Ovary (tissue), 9 donors: ENCODE results near the gene CERS5. TPM values are rescaled to one million over a fixed set of nuclear protein-coding genes. Genes with fewer than 3 reads are reported as not detected.
A peak's percentile ranks its signal among the peaks of the same experiment; 100 is the strongest.

Experiments used
- DNase-seq, 5 donors: peaks; one replicate each; pipeline ENCODE4 v3.0.0-alpha.2; 2019 to 2020
- H3K27ac ChIP-seq, 2 donors: fragments of 200-600 bp; one replicate each; pipeline versions ENCODE4 v1.5.1 to v1.8.0; 2019 to 2022
- H3K27me3 ChIP-seq: fragments of 200-600 bp; one replicate; pipeline ENCODE4 v1.8.0; 2022
- H3K36me3 ChIP-seq: fragments of 200-600 bp; sonication (generic); one replicate; pipeline ENCODE4 v1.5.1; 2019
- H3K4me1 ChIP-seq: one replicate; pipeline ENCODE4 v1.8.1; 2013; ENCODE audit warnings: mild to moderate bottlenecking, moderate library complexity; ENCODE audit not compliant: insufficient read depth
- H3K4me3 ChIP-seq: fragments of 200-600 bp; sonication (generic); one replicate; pipeline ENCODE4 v1.5.1; 2017
- H3K9me3 ChIP-seq, 2 donors: fragments of 200-600 bp in 1 of 2; sonication (generic) in 1 of 2; one replicate each; pipeline versions ENCODE4 v1.5.1 to v1.8.1; 2013 to 2019; ENCODE audit warnings: mild to moderate bottlenecking in 1 of 2, moderate library complexity in 1 of 2
- EP300 ChIP-seq: sonication (generic); formaldehyde crosslinking; IDR thresholded peaks from one replicate; pipeline ENCODE4 v1.6.1; 2017; ENCODE audit warnings: antibody characterized with exemption
- POLR2A ChIP-seq: fragments of 450-650 bp; IDR thresholded peaks from one replicate; pipeline ENCODE4 v1.6.1; 2017; ENCODE audit warnings: antibody characterized with exemption, mild to moderate bottlenecking, moderate library complexity
- WGBS, 3 donors: extraction: QIAGEN DNeasy Blood & Tissue Kit in 1 of 3; methylation state at CpG; one replicate each; pipeline versions ENCODE4 v1.1.5 to v1.1.7; 2013 to 2017; 5-methylcytosine and 5-hydroxymethylcytosine counted together
- intact Hi-C, 4 donors: fragments of 100-400 bp; cut with DNase I; formaldehyde crosslinking; loops; one replicate each; pipeline versions ENCODE4 v1.11.0 to v1.15.1; 2022 to 2023
- polyA plus RNA-seq, 2 donors: library from polyadenylated mRNA; stranded (reverse); fragments of 200-250 nt in 1 of 2; fragments of 350-450 nt in 1 of 2; fragmentation: Illumina TruSeq in 1 of 2; extraction: RNeasy Lipid Tissue Mini Kit (QIAGEN cat#74804) in 1 of 2; gene quantifications; one replicate each; pipeline ENCODE4 v1.2.3, GENCODE V29; 2013 to 2014
- total RNA-seq, 7 donors: library from RNA; depleted of rRNA in 2 of 7; stranded (reverse); fragments of >200 nt in 2 of 7; fragmentation: NEBNext Ultra II Directional in 3 of 7; extraction: Animal tissue kit (Norgen Biotek cat#: 25700) in 3 of 7; gene quantifications; one replicate each; pipeline versions ENCODE4 v1.1.0 to v1.2.4, GENCODE V29; 2016 to 2023
- TF ChIP-seq, protein P1 (sequence below), 3 donors: fragments of 450-650 bp in 2 of 3; fragments of 200-600 bp in 1 of 3; IDR thresholded peaks; one replicate each; pipeline versions ENCODE4 v1.5.1 to v1.8.0; 2016 to 2022; ENCODE audit warnings: antibody characterized with exemption in 3 of 3, mild to moderate bottlenecking in 1 of 3
- donor health status: DM: no; HTN: no; CAD: no; lungs with moderate emphysema.
- donor health status: DM: no; HTN: no; CAD: no.
- donor health status: Bipolar disorder and iron deficiency.
- donor health status: DM: yes; HTN: yes; CAD: no.
- donor health status: DM: no; HTN: no; CAD: no.
- donor health status: DM: yes; HTN: yes; CAD: no.

Gene CERS5
- total and polyA plus RNA-seq, 9 donors: 29.1 to 76.9 (median 47.9) TPM

DNA sequence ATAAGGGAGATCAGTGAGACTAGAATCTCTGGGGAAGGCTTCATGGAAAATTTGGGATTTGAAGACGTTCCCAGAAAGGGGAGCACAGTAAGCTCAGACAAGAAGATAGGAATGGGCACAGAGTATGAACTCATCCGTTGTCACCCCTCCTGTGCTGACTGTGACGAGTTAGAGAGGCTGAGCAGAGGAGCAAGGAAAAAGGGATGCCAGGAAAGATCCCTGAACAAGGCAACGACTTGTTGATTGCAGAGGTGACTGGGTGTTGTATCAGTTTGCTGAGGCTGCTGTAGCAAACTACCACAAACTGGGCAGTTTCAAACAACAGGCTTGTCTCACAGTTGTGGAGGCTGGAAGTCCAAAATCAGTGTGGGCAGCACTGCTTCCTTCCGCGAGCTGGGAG, 69.2 kb downstream of the CERS5 start:
- intact Hi-C loops: no loop called here
- no peak for TF ChIP-seq POLR2A
- TF ChIP-seq, protein P1, sequence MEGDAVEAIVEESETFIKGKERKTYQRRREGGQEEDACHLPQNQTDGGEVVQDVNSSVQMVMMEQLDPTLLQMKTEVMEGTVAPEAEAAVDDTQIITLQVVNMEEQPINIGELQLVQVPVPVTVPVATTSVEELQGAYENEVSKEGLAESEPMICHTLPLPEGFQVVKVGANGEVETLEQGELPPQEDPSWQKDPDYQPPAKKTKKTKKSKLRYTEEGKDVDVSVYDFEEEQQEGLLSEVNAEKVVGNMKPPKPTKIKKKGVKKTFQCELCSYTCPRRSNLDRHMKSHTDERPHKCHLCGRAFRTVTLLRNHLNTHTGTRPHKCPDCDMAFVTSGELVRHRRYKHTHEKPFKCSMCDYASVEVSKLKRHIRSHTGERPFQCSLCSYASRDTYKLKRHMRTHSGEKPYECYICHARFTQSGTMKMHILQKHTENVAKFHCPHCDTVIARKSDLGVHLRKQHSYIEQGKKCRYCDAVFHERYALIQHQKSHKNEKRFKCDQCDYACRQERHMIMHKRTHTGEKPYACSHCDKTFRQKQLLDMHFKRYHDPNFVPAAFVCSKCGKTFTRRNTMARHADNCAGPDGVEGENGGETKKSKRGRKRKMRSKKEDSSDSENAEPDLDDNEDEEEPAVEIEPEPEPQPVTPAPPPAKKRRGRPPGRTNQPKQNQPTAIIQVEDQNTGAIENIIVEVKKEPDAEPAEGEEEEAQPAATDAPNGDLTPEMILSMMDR (IDR thresholded peaks at IDR 0.05): no peak
- no peak for TF ChIP-seq EP300
- Histone ChIP-seq H3K9me3 (no peaks in the 10 kb centered on the region), H3K27me3 (no peaks in the 10 kb centered on the region), H3K27ac (no peak overlapping the region), H3K4me1 (peaks cover 5% of the 10 kb centered on the region), H3K36me3 (peaks cover 2% of the 10 kb centered on the region), H3K4me3 (no peak overlapping the region)
- WGBS, 3 donors: 82 to 88% (median 84%) methylated on average over 6 of the region's 6 CpGs
- no peak for DNase-seq

DNA sequence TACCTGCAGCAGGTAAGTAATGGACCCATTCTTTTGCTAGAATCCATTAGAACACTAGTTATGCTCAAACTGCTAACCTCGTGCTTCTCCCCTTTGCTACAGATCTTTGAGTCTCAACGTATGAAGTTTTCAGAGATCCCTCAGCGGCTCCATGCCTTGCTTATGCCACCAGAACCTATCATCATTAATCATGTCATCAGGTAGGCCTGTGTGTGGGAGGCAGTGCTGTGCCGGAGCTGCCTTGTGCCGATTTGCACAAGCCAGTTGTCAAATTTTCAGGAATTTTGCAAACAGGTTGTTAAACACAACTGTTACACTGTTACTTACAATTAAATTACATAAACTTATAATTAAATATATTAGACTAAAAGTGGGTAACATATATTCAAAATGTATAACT, 76.8 kb downstream of the CERS5 start:
- Histone ChIP-seq H3K27me3 (no peaks in the 10 kb centered on the region), H3K4me1 (no peaks in the 10 kb centered on the region), H3K4me3 (no peak overlapping the region), H3K36me3 (no peaks in the 10 kb centered on the region), H3K9me3 (no peaks in the 10 kb centered on the region), H3K27ac (no peak overlapping the region)
- 51 to 61% (median 54%) methylated on average over 5 of the region's 5 CpGs for WGBS, 3 donors
- no peak for TF ChIP-seq EP300
- TF ChIP-seq, protein P1 (IDR thresholded peaks at IDR 0.05): no peak
- TF ChIP-seq POLR2A: no peak
- no peak for DNase-seq
- intact Hi-C loops: no loop called here

DNA sequence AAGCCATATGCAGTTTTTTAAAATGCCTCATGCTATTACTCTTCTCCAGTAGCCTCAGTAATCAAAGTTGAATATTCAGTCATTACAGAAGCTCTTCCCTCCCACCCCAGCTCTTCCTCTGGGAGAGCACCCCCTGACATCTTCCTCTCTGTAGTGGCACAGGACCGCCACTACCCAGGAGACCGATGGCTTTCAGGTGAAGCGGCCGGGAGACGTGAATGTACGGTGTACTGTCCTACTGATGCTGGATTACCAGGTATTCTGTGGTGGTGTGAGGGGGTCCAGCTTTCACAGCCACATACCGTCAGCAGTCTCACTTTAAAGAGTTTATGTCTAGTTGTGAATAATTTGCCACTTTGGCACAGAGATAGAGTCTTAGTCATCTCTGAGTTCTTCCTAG, 77.4 kb downstream of the CERS5 start:
- DNase-seq: no peak
- Histone ChIP-seq H3K27ac (no peak overlapping the region), H3K36me3 (no peaks in the 10 kb centered on the region), H3K9me3 (no peaks in the 10 kb centered on the region), H3K4me1 (no peaks in the 10 kb centered on the region), H3K27me3 (no peaks in the 10 kb centered on the region), H3K4me3 (no peak overlapping the region)
- 92 to 96% (median 95%) methylated on average over 7 of the region's 7 CpGs for WGBS, 3 donors
- TF ChIP-seq POLR2A (no peak), EP300 (no peak)
- TF ChIP-seq, protein P1 (IDR thresholded peaks at IDR 0.05): no peak
- intact Hi-C loops: loop anchor here in 1 of 4 donors (10.0 kb wide), 1 partner anchor 225 kb away; no protein-coding TSS in a partner anchor

DNA sequence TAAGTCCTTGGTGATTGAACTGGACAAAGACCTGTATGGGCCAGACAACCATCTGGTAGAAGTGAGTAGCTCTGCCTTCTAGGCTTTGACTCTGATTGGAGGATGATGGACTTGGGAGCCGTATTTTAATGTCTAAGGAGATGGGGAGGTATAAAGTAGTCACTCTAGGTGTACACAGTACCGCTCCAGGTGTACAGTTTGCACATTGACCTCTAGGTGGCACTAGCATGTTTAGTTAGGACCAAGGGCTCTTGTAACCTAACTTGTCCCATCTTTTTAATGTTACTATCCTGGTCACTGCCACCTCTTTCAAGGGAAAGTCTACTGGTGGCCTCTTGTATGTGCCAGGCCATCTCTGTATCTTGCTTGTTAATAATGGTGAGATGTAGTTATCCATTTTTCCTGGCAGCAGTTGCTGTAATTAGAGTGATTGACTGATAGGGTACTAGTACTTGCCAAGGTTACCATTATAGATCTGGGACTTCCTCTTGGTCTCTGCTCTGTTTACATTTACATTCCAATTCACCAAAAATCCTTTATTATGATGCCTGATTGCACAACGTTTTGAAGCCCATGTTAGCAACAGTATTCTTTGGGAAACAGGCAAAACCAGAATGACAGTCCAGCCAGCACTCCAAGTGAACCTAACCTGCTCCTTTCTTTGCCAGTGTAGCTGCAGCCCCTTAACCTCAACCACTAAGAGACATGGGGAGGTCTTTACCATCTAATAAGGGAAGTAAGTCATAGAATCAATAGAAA, 78.4 kb downstream of the CERS5 start:
- H3K27me3 ChIP-seq: no peaks in the 10 kb centered on the region
- TF ChIP-seq, protein P1 (IDR thresholded peaks at IDR 0.05): peak in 1 of 3 donors; percentile 46
- TF ChIP-seq EP300: no peak
- no peak for TF ChIP-seq POLR2A
- no peak overlapping the region for H3K27ac ChIP-seq
- peak in 1 of 5 donors; percentile 51 for DNase-seq
- peaks cover 2% of the 10 kb centered on the region for H3K4me1 ChIP-seq
- H3K9me3 ChIP-seq: no peaks in the 10 kb centered on the region
- no peak overlapping the region for H3K4me3 ChIP-seq
- intact Hi-C loops: loop anchor here in 1 of 4 donors (10.0 kb wide), 1 partner anchor 226 kb away; no protein-coding TSS in a partner anchor
- H3K36me3 ChIP-seq: no peaks in the 10 kb centered on the region
- 18 to 32% (median 24%) methylated on average over 3 of the region's 3 CpGs for WGBS, 3 donors
